HG03460 (cell line): ENCODE measurements around the gene FKBP8.
"Not testable (repeated sequence)": the region's sequence is repeated elsewhere in the genome, so short reads cannot be mapped to it uniquely, and the experiment has no call there.

ENCODE experiments used
- ATAC-seq: cut with Tn5 transposase; IDR thresholded peaks from one replicate; pipeline ENCODE4 v1.9.1; 2021; ENCODE audit not compliant: unreplicated experiment

The FKBP8 gene

GRCh38 chr19:18559685-18560084, 16.3 kb upstream of the FKBP8 start:
- ATAC-seq, result no peak

GRCh38 chr19:18558604-18559003, 15.2 kb upstream of the FKBP8 start:
- ATAC-seq, result no peak

DNA sequence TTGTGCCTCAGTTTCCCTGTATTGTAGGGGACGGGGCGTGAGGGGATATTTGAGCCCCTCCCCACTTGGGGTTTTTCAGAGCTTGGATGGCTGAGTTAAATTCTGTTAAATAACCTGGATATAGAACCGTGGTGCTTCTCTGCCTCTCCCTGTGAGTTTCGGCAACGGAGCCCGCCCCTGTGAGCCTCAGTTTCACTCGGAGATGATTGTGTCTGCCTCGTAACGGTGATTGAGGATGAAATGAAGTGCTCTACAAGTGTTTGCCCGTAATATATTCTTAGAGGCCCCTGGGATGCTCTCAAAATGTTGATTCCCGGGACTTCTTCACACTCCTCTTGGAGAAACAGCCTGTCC, 14.8 kb upstream of the FKBP8 start:
- no peak for ATAC-seq

- peak; percentile 87 for ATAC-seq
Measured at GRCh38 chr19:18557411-18558201, 14.2 kb upstream of the FKBP8 start, which contains the start of gene KXD1. Gene KXD1 (plus strand): TSS chr19:18557870. CDS start chr19:18562057, 4,187 bp downstream.

DNA sequence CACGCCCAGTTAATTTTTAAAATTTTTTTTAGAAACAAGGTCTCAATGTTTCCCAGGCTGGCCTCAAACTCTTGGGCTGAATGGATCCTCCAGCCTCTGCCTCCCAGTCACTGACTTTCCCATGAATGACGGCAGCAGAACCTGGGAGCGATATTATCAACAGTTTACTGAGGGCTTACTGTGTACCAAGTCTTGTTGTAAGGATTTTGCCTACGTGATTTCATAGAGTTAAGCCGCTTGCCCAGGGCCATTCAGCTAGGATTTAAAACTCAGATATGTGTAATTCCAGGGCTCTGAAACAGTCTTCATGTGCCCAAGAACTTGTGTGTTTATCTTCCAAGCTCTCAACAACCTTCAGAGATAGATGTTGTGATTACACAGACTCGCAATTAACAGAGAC, 8.3 kb upstream of the FKBP8 start:
- no peak for ATAC-seq

DNA sequence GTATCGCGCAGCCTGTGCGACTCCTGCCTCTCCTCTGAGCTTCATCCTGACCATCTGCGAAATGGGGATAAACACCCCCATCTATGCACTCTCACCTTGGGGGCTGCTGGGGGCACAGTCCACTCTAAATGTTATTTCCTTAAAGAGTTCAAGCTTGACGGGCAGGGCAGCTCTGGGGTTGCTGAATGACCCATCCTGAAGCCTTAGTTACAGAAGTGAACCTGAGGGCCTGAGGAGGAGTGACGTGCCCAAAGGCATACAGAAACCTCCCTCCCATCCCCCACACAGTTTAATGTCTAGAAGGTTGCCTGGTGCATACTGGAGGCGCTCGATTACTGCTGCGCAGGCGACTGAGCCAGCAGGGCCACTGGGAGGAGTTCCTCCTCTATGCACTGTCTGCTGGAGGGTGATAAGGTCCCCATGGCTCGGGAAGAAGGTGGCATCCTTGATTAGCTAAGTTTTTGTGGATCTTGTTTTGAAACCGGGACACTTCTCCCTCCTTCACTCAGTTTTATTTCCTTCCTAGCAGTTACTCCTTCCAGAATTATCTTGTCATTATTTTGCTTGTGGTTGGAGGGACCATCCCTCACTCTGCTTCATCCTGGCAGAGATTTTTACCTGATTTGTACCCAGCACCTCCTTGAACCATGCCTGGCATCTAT, 572 bp upstream of the FKBP8 start:
- peak; percentile 66 for ATAC-seq

DNA sequence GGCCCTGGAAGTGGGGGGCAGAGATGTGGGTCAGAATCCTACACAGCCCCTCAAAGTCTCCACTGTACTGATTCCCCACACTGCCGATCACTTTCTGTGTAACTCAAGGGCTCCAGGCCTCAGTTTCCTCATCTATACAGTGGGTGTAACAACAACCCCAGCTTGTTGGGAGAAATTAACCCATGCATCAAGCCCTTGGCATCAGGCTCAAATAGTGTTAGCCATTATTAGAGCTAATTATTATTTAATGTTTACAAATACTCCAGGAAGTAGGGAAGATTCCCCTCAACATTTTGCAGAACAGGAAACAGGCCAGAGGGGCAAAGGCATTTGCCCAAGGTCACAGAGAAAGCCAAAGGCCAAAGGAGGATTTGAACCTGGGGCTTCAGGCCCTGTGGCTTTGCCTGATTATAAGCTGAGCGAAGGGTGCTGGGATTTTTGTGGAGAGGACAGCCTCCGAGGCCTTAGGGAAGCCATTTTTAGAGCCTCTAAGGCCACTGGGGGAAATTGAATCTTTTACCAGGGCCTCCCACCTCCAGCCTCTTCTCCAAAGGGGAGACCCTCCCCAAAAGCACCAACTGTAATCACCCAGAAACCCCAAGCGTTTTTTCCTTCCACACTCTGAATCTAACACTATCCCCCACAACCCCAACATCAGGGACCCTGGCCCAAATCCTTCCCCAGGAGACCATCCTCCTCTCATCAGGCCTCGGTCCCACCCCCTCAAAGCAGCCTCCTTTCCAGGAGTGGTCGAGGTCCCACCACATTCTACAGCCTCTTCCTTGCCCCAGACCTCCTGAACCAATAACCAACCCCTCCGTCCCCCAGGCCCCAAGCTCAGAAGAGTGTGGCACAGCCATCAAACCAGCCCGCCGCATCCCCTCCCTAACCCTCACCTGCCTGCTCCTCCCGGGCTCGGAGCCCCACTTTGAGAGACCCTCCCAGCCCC, 1.1 kb downstream of the FKBP8 start:
- no peak for ATAC-seq

GRCh38 chr19:18541258-18541991, 1.9 kb downstream of the FKBP8 start:
- ATAC-seq, result no peak

DNA sequence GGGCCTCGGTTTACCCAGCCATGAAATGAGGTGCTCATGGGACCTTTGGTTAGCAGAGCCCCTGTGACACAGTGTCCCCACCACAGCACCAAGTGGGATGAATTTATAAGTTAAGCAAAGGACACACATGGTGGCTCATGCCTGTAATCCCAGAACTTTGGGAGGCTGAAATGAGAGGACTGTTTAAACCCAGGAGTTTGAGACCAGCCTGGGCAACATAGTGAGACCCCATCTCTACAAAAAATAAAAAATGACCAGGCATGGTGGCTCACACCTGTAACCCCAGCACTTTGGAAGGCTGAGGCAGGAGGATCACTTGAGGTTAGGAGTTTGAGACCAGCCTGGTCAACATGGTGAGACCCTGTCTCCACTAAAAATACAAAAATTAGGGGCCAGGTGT, 3.2 kb downstream of the FKBP8 start:
- not testable (repeated sequence) for ATAC-seq

DNA sequence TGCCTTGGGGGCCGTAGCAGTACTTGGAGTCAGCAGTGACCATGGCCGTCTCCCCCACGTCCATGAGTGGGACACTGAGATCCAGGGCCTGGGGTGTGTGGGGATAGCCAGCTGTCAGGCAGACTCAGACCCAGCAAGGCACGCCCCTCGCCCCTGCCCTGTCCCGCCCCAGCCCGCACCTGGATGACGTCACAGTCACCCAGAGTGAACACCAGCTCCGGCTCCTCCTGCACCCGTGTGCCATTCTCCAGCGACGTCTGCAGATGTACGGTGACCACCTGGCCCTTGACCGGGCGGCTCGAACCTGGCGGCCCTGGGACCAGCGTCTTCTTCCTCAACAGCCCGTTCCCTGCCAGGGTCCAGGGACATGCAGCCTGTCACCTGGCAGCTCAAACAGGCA, 4.0 kb downstream of the FKBP8 start:
- no peak for ATAC-seq

GRCh38 chr19:18538115-18538514, 5.3 kb downstream of the FKBP8 start:
- no peak for ATAC-seq

DNA sequence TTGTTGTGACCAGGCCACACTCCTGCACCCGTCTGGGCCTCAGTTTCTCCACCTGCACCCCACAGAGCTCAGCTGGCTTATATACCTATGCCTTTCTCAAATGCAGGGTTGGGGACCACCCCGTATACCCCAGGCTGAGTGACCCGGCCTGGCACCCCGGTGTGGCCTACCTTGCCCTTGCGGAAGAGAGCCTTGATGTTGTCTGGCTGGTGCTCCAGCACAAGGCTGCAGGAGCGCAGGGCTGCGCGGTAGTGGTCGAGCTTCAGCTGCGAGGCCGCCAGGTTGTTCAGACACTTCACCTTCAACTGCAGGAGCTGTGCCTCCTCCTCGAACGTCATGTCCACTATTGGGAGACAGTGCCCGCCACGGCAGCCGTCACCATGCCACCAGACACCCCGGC, 5.9 kb downstream of the FKBP8 start:
- no peak for ATAC-seq

- ATAC-seq, result no peak
Measured at GRCh38 chr19:18536475-18536874, 6.9 kb downstream of the FKBP8 start.

DNA sequence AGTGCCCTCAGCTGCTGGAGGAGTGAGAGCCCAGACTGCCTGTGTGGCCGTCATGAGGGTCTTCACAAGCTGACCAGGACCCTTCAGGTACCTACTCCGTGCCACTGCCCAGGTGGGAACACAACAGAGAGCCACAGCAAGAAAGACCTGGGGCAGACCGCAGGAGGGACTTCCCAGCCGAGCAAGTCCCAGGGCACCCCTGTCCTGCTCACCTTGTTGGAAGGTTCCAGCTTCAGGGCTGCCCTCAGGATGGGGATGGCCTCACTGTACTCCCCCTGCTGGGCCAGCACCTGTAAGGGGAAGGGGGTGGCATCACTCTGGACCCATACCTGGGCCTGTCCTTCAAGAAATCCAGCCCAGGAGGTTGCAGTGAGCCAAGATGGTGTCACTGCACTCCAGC, 10.3 kb downstream of the FKBP8 start:
- no peak for ATAC-seq

DNA sequence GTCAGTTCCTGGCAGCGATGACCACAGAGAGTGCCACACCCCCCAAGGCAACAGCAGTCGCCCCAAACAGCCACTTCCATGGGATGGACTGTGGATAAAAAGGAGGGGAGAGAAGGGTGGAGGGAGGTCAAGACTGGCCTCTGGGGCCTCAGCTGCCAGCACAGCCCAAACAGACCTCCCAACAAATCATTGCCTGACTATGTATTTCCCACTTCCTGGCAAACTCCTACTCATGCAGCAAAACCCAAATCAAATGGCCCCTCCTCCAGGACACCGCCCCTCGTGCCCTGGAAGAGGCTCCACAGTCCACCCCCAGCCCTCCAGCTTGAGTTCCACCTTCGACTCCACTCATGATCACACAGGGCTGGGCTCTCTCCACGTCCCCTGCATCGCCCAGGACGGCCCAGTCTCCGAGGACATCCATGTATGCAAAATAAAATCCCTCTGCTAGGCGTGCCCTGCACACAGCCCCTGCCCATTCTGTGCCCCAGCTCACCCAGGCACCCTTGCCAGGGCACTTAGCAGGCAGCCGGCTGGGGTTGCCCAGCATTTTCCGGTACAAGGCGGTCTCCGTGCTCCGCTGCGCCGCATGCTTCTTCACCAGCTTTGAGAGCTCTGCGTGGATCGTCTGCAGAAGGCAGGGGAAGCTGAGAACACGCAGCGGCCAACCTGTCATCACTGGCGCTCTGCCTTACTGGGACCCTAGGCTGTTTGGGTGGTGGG, 11.0 kb downstream of the FKBP8 start:
- no peak for ATAC-seq

DNA sequence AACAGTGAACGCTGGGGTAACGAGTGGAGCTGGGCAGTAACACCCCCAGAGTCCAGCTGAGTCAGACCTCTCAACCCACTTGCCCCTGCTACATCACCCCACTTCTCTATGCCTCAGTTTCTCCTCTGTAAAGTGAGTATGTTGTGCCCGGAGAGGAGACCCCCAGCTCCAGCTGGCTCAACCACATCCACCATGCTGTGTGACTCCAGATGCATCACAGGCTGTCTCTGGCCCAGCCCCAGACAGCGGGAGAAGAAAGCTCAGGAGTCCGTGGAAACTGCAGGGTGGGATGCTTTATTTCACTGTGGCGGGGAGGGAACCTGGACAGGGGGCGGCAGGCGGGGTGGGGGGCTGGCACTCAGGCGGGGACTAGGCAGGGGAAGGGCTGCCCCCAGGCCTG, 11.9 kb downstream of the FKBP8 start:
- no peak for ATAC-seq

DNA sequence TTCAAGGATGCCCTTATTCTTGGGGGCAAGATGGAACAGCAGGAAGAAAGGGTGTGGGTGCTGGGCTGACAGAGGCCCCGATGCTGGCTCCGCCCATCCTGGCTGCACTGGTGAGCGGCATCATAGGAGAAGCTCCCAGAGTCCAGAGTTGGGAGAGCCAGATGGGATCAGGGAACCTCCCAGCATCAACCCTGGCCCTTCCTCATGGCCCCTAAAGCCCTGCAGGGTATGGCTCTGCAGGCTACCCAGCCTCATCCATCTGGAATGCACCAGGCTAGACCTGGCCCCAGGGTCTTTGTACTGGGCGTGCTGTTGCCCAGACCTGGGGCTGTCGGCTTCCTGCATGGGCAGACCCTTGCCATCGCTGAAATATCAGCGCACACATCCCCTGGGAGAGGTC, 13.6 kb downstream of the FKBP8 start:
- ATAC-seq, result no peak

GRCh38 chr19:18526316-18526715, 17.1 kb downstream of the FKBP8 start:
- no peak for ATAC-seq

DNA sequence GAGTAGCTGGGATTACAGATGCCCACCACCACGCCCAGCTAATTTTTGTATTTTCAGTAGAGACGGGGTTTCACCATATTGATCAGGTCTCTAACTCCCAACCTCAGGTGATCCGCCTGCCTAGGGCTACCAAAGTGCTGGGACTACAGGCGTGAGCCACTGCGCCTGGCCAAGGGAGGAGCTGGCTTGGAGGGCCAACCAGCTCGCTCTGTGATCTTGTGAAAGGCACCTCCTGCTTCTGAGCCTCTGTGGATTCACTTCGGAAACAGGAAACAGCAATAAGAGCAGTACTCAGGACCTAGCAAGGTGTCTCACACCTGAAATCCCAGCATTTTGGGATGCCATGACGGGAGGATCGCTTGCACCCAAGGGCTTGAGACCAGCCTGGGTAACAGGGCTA, 19.5 kb downstream of the FKBP8 start:
- ATAC-seq, result no peak

DNA sequence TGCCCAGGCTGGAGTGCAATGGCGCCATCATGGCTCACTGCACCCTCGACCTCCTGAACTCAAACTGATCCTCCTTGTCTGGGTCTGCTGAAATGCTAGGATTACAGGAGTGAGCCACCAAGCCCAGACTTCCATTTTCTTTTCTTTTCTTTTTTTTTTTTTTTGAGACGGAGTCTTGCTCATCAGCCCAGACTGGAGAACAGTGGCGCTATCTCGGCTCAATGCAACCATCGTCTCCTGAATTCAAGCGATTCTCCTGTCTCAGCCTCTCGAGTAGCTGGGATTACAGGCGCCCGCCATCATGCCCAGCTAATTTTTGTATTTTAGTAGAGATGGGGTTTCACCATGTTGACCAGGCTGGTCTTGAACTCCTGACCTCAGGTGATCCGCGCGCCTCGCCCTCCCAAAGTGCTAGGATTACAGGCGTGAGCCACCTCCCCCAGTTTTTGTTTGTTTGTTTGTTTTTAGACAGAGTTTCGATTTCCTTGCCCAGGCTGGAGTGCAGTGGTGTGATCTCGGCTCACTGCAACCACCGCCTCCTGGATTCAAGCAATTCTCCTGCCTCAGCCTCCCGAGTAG, 20.4 kb downstream of the FKBP8 start:
- not testable (repeated sequence) for ATAC-seq
